Right lobe of liver (tissue), 6 donors: ENCODE measurements around the gene MYL7. TPM values are rescaled to one million over a fixed set of nuclear protein-coding genes. Genes with fewer than 3 reads are reported as not detected.

Experiments
- ATAC-seq, 4 donors: fragments of 200-7000 bp; cut with Tn5 transposase; one replicate each; pipeline ENCODE4 v1.9.1; 2020; ENCODE audit warnings: mild to moderate bottlenecking in 4 of 4, moderate library complexity in 4 of 4
- DNase-seq, 3 donors: peaks; one replicate each; pipeline ENCODE4 v3.0.0-alpha.2; 2020
- H3K27ac ChIP-seq, 3 donors: fragments of 200-600 bp; one replicate each; pipeline ENCODE4 v1.8.0; 2022
- H3K27me3 ChIP-seq, 2 donors: fragments of 200-600 bp; one replicate each; pipeline ENCODE4 v1.8.0; 2022
- H3K36me3 ChIP-seq, 4 donors: fragments of 200-600 bp; sonication (generic) in 1 of 4; one replicate each; pipeline versions ENCODE4 v1.5.1 to v1.8.0; 2017 to 2022; ENCODE audit warnings: control low read depth in 1 of 4
- H3K4me1 ChIP-seq, 4 donors: fragments of 200-600 bp; sonication (generic) in 1 of 4; one replicate each; pipeline versions ENCODE4 v1.5.1 to v1.8.0; 2017 to 2022; ENCODE audit warnings: control low read depth in 1 of 4
- H3K4me3 ChIP-seq, 3 donors: fragments of 200-600 bp; one replicate each; pipeline ENCODE4 v1.8.0; 2022
- H3K9me3 ChIP-seq, 4 donors: fragments of 200-600 bp; sonication (generic) in 1 of 4; one replicate each; pipeline versions ENCODE4 v1.5.1 to v1.8.0; 2017 to 2022; ENCODE audit warnings: control low read depth in 1 of 4
- POLR2A ChIP-seq: fragments of 450-650 bp; IDR thresholded peaks from one replicate; pipeline ENCODE4 v1.6.1; 2017; ENCODE audit warnings: antibody characterized with exemption, mild to moderate bottlenecking
- WGBS: methylation state at CpG from one replicate; pipeline ENCODE4 v1.1.6; 2018; ENCODE audit warnings: low coverage, low lambda C conversion rate; ENCODE audit not compliant: insufficient coverage; ENCODE audit errors: missing lambda C conversion rate; 5-methylcytosine and 5-hydroxymethylcytosine counted together
- intact Hi-C, 2 donors: fragments of 100-400 bp; cut with DNase I; formaldehyde crosslinking; loops; one replicate each; pipeline versions ENCODE4 v1.11.2 to v1.14.1; 2022
- total RNA-seq, 6 experiments: library from RNA; depleted of rRNA in 2 of 6; stranded (reverse); fragments of >200 nt in 2 of 6; fragmentation: NEBNext Ultra II Directional in 3 of 6; extraction: Animal tissue kit (Norgen Biotek cat#: 25700) in 3 of 6; gene quantifications; one replicate each; pipeline versions ENCODE4 v1.1.0 to v1.2.4, GENCODE V29; 2016 to 2023
- TF ChIP-seq, protein P1 (sequence below), 4 donors: fragments of 200-600 bp in 3 of 4; fragments of 450-650 bp in 1 of 4; IDR thresholded peaks; one replicate each; pipeline versions ENCODE4 v1.5.1 to v1.8.0; 2016 to 2022; ENCODE audit warnings: antibody characterized with exemption in 4 of 4, mild to moderate bottlenecking in 2 of 4
- donor health status: DM: no; HTN: yes; CAD: no.
- donor health status: DM: no; HTN: no; CAD: no.
- donor health status: DM: no; HTN: no; CAD: no.
- donor health status: DM: no; HTN: yes; CAD: no.
- donor health status: DM: no; HTN: yes; CAD: no.

Gene MYL7
- total RNA-seq, 6 experiments from 2014 or later: 2.0 TPM; not detected in 5

DNA sequence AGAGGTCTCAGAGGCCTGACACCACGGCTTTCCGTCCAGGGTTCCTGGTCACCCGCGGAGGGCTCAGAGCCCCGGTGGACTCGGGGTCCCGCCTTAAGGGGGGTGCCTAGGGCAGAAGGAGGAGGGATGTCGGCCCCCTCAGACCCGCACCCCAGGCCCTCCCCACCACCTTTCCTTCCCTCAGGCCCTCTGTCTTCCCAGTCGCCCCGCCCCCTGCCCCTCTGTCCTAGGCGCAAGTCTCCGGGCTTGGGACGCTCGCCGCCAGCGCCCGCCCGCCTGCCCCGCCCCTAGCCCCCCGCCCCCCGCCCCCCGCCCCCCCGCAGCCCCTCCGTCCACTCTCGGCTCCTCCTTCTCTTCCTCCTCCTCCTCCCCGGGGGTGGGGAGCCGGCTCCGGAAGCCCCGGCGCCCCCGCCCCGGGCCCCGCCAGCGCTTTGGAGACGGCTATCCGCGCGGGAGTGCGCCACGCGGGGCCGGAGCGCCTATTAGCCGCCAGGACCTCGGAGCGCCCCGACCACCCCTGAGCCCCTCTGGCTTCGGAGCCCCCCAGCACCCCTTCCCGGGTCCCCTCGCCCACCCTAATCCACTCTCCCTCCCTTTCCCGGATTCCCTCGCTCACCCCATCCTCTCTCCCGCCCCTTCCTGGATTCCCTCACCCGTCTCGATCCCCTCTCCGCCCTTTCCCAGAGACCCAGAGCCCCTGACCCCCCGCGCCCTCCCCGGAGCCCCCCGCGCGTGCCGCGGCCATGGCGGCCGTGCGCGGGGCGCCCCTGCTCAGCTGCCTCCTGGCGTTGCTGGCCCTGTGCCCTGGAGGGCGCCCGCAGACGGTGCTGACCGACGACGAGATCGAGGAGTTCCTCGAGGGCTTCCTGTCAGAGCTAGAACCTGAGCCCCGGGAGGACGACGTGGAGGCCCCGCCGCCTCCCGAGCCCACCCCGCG lies 36.9 kb downstream of the MYL7 start, which contains the start of gene AEBP1:
Gene AEBP1, plus strand, starts transcription at position 423 of the 937 bp plus-strand sequence. Its CDS starts 321 bp downstream, at position 744.
- Histone ChIP-seq H3K27me3 (no peaks in the 10 kb centered on the region), H3K36me3 (no peaks in the 10 kb centered on the region), H3K4me3 (peak within 1 kb of the TSS; percentile 16 to 33 (median 21)), H3K4me1 (no peaks in the 10 kb centered on the region), H3K9me3 (no peaks in the 10 kb centered on the region), H3K27ac (peak within 1 kb of the TSS in 2 of 3 donors; percentile 18 to 28)
- intact Hi-C loops: no loop called here
- DNase-seq: peak in 1 of 3 donors; percentile 40
- TF ChIP-seq, protein P1, sequence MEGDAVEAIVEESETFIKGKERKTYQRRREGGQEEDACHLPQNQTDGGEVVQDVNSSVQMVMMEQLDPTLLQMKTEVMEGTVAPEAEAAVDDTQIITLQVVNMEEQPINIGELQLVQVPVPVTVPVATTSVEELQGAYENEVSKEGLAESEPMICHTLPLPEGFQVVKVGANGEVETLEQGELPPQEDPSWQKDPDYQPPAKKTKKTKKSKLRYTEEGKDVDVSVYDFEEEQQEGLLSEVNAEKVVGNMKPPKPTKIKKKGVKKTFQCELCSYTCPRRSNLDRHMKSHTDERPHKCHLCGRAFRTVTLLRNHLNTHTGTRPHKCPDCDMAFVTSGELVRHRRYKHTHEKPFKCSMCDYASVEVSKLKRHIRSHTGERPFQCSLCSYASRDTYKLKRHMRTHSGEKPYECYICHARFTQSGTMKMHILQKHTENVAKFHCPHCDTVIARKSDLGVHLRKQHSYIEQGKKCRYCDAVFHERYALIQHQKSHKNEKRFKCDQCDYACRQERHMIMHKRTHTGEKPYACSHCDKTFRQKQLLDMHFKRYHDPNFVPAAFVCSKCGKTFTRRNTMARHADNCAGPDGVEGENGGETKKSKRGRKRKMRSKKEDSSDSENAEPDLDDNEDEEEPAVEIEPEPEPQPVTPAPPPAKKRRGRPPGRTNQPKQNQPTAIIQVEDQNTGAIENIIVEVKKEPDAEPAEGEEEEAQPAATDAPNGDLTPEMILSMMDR (IDR thresholded peaks at IDR 0.05): no peak
- no peak for TF ChIP-seq POLR2A
- WGBS: 4% methylated on average over 21 of the region's 87 CpGs
- peak in 3 of 4 donors; percentile 11 to 34 (median 30) for ATAC-seq

DNA sequence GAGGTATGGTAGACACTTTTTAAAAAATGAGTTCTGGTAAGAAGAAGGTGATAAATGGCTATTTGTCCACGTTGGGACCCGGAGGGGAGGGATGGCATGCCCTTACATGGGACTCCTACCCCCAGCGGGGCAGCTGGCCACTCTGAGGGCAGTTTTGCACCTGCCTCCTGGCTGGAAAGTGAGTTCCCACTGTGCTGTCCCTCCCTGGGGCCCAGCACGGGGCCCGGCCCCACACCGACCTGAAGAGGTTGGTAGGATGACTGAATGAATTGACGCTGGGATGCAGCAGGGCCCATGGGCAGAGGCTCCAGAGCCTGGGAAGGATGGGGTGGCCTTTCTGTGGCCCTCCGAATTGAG lies 37.6 kb downstream of the MYL7 start:
- H3K27ac ChIP-seq: no peak overlapping the region
- no peak overlapping the region for H3K4me3 ChIP-seq
- no peaks in the 10 kb centered on the region for H3K27me3 ChIP-seq
- H3K4me1 ChIP-seq: no peaks in the 10 kb centered on the region
- no peaks in the 10 kb centered on the region for H3K36me3 ChIP-seq
- H3K9me3 ChIP-seq: no peaks in the 10 kb centered on the region
- WGBS: no CpG with 5 or more reads among the region's 8 CpGs
- ATAC-seq (no peak), DNase-seq (peak in 1 of 3 donors; percentile 54)
- intact Hi-C loops: no loop called here
- TF ChIP-seq, protein P1 (IDR thresholded peaks at IDR 0.05): no peak
- TF ChIP-seq POLR2A: no peak

DNA sequence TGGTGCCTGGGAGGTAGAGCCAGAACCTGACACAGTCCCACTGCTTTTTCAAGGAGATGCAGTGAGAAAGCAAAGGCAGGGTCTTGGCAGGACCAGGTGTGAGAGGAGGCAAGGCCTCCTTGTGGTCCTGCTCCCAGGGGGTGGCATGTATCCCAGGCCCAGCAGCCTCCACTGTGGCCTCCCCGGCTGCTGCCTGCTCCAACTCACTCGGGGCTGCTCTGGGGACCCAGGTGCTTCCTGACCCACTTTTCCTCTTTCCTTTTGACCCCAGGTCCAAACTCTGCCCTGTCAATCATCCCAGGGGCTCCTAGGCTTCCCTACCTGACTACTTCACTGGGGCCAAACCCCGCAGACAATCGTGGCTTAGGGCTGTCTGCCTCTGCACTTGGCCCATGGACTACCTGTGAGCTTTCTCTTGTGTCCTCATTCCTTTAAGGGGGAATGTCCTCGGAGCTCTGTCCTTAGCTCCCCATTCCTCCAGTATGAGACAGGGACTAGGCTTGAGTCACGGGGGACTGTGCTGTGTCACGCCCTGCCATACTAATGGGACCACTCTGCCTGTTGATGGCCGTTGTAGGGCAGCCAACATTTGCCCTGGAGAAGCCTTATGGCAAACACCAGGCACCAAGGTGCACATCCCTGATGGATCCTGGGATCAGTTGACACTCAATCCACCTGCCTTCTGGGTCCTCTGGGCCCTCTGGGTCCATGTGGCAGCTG lies 38.1 kb downstream of the MYL7 start:
- no peaks in the 10 kb centered on the region for H3K36me3 ChIP-seq
- no peak for ATAC-seq
- no peaks in the 10 kb centered on the region for H3K9me3 ChIP-seq
- intact Hi-C loops: no loop called here
- H3K4me1 ChIP-seq: no peaks in the 10 kb centered on the region
- no peak for DNase-seq
- no peak overlapping the region for H3K4me3 ChIP-seq
- 83% methylated on average over 2 of the region's 8 CpGs for WGBS
- no peak overlapping the region for H3K27ac ChIP-seq
- H3K27me3 ChIP-seq: no peaks in the 10 kb centered on the region
- no peak for TF ChIP-seq POLR2A
- TF ChIP-seq, protein P1 (IDR thresholded peaks at IDR 0.05): no peak

DNA sequence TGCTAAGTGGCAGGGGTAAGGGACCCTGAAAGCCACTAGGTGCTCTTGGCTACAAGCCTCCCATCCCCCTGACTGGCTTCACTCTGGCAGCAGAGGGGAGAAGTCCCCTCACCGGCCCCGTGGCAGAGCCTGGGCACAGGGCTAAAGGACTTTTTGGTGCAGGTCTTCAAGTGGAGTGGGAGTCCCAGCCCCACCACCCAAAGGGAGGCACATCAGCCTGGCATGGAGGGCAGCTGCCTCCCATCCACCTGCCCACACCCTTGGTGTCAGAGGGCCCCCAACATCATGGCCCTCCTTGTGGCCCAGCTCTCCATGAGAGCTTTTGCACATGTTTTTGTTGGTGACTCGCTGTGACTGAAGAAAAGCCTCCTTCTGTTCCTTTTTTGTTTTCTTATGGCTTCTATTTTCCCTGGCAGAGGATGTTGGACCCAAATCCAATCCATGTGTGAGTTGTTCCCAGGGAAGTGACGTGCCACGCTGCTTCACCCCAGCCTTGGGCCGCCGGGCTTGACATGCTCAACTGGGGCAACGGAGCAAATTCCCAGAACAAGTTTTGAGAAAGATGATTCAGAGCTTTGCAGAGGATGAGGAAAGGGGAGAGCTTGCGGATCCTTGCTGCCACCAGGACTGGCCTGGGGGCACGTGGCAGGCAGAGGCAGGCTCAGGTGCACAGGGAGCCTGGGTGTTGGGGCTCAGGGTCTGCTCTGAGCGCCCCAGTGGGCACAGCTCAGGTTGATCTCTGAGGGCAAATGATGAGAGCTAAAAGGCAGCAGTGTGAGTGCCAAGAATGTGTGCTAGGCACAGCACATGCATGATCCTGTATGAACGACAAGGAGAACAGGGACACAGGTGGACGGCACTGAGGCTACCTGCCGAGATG lies 38.9 kb downstream of the MYL7 start:
- Histone ChIP-seq H3K4me3 (no peak overlapping the region), H3K36me3 (no peaks in the 10 kb centered on the region), H3K27me3 (no peaks in the 10 kb centered on the region), H3K9me3 (no peaks in the 10 kb centered on the region), H3K27ac (no peak overlapping the region), H3K4me1 (no peaks in the 10 kb centered on the region)
- 89% methylated on average over 7 of the region's 14 CpGs for WGBS
- ATAC-seq (no peak), DNase-seq (peak in 1 of 3 donors; percentile 28)
- intact Hi-C loops: no loop called here
- TF ChIP-seq, protein P1 (IDR thresholded peaks at IDR 0.05): no peak
- no peak for TF ChIP-seq POLR2A
